Liver (tissue), 3 donors: ENCODE measurements around the gene NUDT1.

Experiments
- EGR1 ChIP-seq, 2 donors: IDR thresholded peaks; 2 replicates each; pipeline ENCODE4 v1.6.1; 2016 to 2018; ENCODE audit warnings: antibody characterized with exemption in 2 of 2, low read depth in 2 of 2
- JUND ChIP-seq, 2 donors: IDR thresholded peaks; 2 replicates each; pipeline ENCODE4 v1.6.1; 2016; ENCODE audit warnings: antibody characterized with exemption in 2 of 2
- NR2F2 ChIP-seq: IDR thresholded peaks from 2 replicates; pipeline ENCODE4 v1.6.1; 2016; ENCODE audit warnings: antibody characterized with exemption
- RAD21 ChIP-seq, 2 donors: IDR thresholded peaks; 2 replicates each; pipeline ENCODE4 v1.6.1; 2016; ENCODE audit warnings: antibody characterized with exemption in 2 of 2, mild to moderate bottlenecking in 2 of 2
- REST ChIP-seq: IDR thresholded peaks from 2 replicates; pipeline ENCODE4 v1.6.1; 2016; ENCODE audit warnings: antibody characterized with exemption, mild to moderate bottlenecking
- TAF1 ChIP-seq: conservative IDR thresholded peaks from 2 replicates; pipeline ENCODE4 v1.6.1; 2016; ENCODE audit warnings: antibody characterized with exemption, mild to moderate bottlenecking
- YY1 ChIP-seq: IDR thresholded peaks from 2 replicates; pipeline ENCODE4 v1.6.1; 2016; ENCODE audit warnings: antibody characterized with exemption, mild to moderate bottlenecking
- TF ChIP-seq, protein P1 (sequence below): fragments of 150-350 bp; IDR thresholded peaks from 2 replicates; pipeline ENCODE4 v1.5.1; 2017; ENCODE audit warnings: improper control_type of control experiment, low read depth, low read length; ENCODE audit not compliant: missing input control
- donor health status: healthy.
- donor health status: healthy.

DNA sequence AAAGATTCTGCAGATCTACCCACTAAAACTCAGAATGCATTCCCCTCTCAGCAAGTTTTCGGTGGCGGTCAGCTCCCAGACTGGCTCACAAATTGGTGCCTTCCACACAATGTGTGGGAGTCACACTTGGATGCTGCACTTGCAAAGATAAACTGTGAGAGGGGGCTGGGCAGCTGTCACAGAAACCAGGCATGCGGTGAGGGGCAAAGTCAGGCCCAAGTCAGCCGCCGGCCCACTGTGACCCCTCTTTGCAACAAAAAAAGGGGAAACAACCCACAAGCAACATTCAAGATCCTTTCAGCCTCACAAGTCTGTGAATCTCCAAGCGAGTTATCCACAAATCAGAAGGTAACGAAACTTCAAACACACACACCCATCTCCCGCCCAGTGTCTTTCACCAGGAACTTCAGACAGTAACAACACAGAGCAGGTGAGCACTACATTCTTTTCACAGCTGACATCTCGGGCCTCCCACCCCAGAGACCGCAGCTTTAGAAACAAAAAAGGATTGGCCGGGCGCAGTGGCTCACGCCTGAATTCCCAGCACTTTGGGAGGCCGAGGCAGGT lies 40.2 kb downstream of the NUDT1 start:
- TF ChIP-seq, protein P1, sequence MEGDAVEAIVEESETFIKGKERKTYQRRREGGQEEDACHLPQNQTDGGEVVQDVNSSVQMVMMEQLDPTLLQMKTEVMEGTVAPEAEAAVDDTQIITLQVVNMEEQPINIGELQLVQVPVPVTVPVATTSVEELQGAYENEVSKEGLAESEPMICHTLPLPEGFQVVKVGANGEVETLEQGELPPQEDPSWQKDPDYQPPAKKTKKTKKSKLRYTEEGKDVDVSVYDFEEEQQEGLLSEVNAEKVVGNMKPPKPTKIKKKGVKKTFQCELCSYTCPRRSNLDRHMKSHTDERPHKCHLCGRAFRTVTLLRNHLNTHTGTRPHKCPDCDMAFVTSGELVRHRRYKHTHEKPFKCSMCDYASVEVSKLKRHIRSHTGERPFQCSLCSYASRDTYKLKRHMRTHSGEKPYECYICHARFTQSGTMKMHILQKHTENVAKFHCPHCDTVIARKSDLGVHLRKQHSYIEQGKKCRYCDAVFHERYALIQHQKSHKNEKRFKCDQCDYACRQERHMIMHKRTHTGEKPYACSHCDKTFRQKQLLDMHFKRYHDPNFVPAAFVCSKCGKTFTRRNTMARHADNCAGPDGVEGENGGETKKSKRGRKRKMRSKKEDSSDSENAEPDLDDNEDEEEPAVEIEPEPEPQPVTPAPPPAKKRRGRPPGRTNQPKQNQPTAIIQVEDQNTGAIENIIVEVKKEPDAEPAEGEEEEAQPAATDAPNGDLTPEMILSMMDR: no peak
- TF ChIP-seq JUND (IDR thresholded peaks at IDR 0.05) (no peak), NR2F2 (no peak), RAD21 (IDR thresholded peaks at IDR 0.05) (no peak), EGR1 (IDR thresholded peaks at IDR 0.05; ENCODE audit: low read depth in 2 of 2) (no peak), YY1 (no peak), TAF1 (no peak), REST (no peak)
